WTC11 (cell line): ENCODE data around the gene OVCA2.

Experiments used
- CREB1 ChIP-seq: sonication (generic); formaldehyde crosslinking; IDR thresholded peaks from 2 replicates; pipeline ENCODE4 v1.8.0; 2023; ENCODE audit warnings: mild to moderate bottlenecking, missing genetic modification reagents
- FOXP1 ChIP-seq: sonication (generic); formaldehyde crosslinking; IDR thresholded peaks from 2 replicates; pipeline ENCODE4 v1.8.0; 2022; ENCODE audit warnings: missing genetic modification reagents, mild to moderate bottlenecking, moderate library complexity, borderline replicate concordance
- NFYB ChIP-seq: sonication (generic); formaldehyde crosslinking; conservative IDR thresholded peaks from 2 replicates; pipeline ENCODE4 v1.8.0; 2022; ENCODE audit warnings: low read depth, missing genetic modification reagents
- NR3C1 ChIP-seq: sonication (generic); formaldehyde crosslinking; conservative IDR thresholded peaks from 2 replicates; pipeline ENCODE4 v1.8.1; 2023; ENCODE audit warnings: low read depth, mild to moderate bottlenecking, missing genetic modification reagents
- OVOL2 ChIP-seq: fragments of 250-450 bp; sonication (Bioruptor Pico); IDR thresholded peaks from 2 replicates; pipeline ENCODE4 v1.9.0; 2021; ENCODE audit warnings: mild to moderate bottlenecking, borderline replicate concordance
- ZNF317 ChIP-seq: sonication (generic); formaldehyde crosslinking; IDR thresholded peaks from 2 replicates; pipeline ENCODE4 v1.8.1; 2023; ENCODE audit warnings: low read depth, mild to moderate bottlenecking, moderate library complexity, missing genetic modification reagents, borderline replicate concordance
- TF ChIP-seq, protein P1 (sequence below): fragments of 200-600 bp; IDR thresholded peaks from 2 replicates; pipeline ENCODE4 v1.8.0; 2022; ENCODE audit warnings: antibody characterized with exemption

DNA sequence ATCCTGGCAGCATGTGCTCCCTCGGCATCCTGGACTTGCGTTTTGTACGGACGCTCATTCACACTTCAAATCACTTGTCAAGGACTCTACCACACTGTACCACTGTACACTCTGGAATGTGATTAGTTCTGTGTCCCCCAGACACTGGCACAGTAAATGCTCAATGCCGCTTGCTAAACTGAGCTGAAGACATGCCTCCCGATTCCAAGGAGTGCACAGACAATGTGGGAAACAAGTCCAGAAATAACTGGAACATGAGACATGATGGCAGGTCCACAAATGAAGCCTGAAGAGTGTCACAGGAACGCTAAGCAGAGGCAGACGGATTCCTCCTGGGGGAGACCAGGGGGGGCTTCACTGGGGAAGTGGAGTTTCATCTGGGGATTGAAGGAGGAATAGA is 35.2 kb downstream of the OVCA2 start:
- TF ChIP-seq CREB1 (CRISPR knock-in tag) = no peak
- TF ChIP-seq ZNF317 (CRISPR knock-in tag) = no peak
- TF ChIP-seq, protein P1, sequence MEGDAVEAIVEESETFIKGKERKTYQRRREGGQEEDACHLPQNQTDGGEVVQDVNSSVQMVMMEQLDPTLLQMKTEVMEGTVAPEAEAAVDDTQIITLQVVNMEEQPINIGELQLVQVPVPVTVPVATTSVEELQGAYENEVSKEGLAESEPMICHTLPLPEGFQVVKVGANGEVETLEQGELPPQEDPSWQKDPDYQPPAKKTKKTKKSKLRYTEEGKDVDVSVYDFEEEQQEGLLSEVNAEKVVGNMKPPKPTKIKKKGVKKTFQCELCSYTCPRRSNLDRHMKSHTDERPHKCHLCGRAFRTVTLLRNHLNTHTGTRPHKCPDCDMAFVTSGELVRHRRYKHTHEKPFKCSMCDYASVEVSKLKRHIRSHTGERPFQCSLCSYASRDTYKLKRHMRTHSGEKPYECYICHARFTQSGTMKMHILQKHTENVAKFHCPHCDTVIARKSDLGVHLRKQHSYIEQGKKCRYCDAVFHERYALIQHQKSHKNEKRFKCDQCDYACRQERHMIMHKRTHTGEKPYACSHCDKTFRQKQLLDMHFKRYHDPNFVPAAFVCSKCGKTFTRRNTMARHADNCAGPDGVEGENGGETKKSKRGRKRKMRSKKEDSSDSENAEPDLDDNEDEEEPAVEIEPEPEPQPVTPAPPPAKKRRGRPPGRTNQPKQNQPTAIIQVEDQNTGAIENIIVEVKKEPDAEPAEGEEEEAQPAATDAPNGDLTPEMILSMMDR = no peak
- TF ChIP-seq NFYB (CRISPR knock-in tag) = no peak
- TF ChIP-seq OVOL2 (CRISPR knock-in tag) = no peak
- TF ChIP-seq FOXP1 = no peak
- no peak for TF ChIP-seq NR3C1 (CRISPR knock-in tag)
